HFF-Myc (cell line): Measurements from ENCODE around the gene WNT8A.
"Not testable (repeated sequence)": the region's sequence is repeated elsewhere in the genome, so short reads cannot be mapped to it uniquely, and the experiment has no call there.

Experiments
- DNase-seq: peaks from one replicate; pipeline ENCODE4 v3.0.0-alpha.2; 2011; ENCODE audit warnings: low read depth; ENCODE audit errors: extremely low read depth
- H3K4me3 ChIP-seq: replicated peaks from 2 replicates; pipeline ENCODE4 v1.5.1; 2011; ENCODE audit warnings: low read depth, mild to moderate bottlenecking, control low read depth, low read length
- TF ChIP-seq, protein P1 (sequence below): IDR thresholded peaks from 2 replicates; pipeline ENCODE4 v1.5.1; 2012; ENCODE audit warnings: mild to moderate bottlenecking, low read depth, low read length, control low read depth; ENCODE audit errors: missing control alignments

The WNT8A gene

GRCh38 chr5:138067945-138068344 is 15.9 kb upstream of the WNT8A start:
- TF ChIP-seq, protein P1, sequence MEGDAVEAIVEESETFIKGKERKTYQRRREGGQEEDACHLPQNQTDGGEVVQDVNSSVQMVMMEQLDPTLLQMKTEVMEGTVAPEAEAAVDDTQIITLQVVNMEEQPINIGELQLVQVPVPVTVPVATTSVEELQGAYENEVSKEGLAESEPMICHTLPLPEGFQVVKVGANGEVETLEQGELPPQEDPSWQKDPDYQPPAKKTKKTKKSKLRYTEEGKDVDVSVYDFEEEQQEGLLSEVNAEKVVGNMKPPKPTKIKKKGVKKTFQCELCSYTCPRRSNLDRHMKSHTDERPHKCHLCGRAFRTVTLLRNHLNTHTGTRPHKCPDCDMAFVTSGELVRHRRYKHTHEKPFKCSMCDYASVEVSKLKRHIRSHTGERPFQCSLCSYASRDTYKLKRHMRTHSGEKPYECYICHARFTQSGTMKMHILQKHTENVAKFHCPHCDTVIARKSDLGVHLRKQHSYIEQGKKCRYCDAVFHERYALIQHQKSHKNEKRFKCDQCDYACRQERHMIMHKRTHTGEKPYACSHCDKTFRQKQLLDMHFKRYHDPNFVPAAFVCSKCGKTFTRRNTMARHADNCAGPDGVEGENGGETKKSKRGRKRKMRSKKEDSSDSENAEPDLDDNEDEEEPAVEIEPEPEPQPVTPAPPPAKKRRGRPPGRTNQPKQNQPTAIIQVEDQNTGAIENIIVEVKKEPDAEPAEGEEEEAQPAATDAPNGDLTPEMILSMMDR = no peak
- DNase-seq = no peak
- no peak overlapping the region for H3K4me3 ChIP-seq

- peak; percentile 49 for DNase-seq
- TF ChIP-seq, protein P1 = peak; percentile 88
- H3K4me3 ChIP-seq = no peak overlapping the region
These were observed 14.9 kb upstream of the WNT8A start for GRCh38 chr5:138068742-138069600.

- H3K4me3 ChIP-seq, DNase-seq: not testable (repeated sequence)
These were observed 13.8 kb upstream of the WNT8A start for GRCh38 chr5:138070026-138070425.

DNA sequence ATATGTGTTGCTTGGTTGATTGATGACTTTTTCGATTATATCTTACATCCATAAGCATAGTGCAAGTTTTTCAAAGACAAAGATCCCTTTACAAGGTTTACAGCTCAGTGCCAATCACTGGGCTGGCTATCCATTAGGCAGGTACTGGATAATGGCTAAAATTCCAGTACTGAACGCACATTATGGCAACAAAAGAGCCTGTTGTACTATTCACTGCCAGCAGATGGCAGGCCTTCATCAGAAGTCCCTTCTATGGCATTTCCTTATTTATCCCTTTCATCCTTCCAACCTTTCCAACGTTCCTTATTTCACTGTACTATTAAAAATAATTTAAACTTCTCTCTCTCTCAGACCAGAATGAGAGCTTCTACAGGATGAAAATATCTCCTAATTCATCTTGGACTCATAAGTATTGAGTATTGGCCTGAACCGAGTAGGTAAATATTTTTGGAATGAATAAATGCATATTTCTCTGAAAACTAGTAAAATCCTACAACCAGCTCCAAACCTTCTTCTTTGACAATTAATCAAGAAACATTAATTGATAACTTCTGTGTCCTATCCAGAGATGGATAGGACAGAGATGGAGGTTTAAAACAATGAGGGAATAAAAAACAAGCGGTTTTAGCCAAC is 6.7 kb upstream of the WNT8A start:
- TF ChIP-seq, protein P1 = peak; percentile 84
- peak; percentile 37 for DNase-seq

GRCh38 chr5:138078006-138078643 is 5.7 kb upstream of the WNT8A start:
- TF ChIP-seq, protein P1 = no peak
- no peak for DNase-seq
- H3K4me3 ChIP-seq = no peak overlapping the region

More for the DNA sequence above, 6.7 kb upstream of the WNT8A start:
- no peak overlapping the region for H3K4me3 ChIP-seq

DNA sequence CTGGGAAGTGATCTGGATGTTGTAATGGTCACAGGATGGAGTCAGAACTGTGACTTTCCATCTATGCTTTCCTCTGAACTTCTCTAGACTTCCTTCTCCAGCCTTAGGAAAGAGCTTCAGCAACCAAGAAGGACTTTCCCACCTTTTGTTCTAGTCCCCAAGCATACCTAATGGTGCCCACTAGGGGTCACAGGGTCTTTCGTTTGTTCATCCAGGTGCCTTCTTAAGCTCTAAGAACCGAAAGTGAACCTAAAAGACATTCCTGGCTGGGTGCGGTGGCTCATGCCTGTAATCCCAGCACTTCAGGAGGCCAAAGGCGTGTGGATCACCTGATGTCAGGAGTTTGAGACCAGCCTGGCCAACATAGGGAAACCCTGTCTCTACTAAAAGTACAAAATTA is 1.8 kb upstream of the WNT8A start:
- TF ChIP-seq, protein P1 = no peak
- DNase-seq = no peak
- H3K4me3 ChIP-seq = no peak overlapping the region

DNA sequence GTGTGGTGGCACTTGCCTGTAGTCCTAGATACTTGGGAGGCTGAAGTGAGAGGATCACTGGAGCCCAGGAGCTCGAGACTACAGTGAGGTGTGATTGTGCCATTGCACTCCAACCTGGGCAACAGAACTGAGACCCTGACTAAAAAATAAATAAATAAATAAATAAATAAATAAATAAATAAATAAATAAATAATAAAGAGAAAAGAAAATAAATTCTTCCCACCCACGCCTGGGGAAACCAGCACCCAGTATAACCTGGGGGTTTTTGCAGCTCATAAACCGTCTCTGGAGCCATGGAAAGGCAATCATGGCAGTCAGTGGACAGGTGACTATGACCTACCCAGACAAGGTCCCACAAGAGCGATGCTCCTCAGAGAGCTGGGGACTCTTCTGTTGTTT is 7.9 kb downstream of the WNT8A start:
- TF ChIP-seq, protein P1 = no peak
- DNase-seq = no peak
- no peak overlapping the region for H3K4me3 ChIP-seq
